OCI-LY7 (cell line): ENCODE results near the gene SLC25A26. TPM values are rescaled to one million over a fixed set of nuclear protein-coding genes. Genes with fewer than 3 reads are reported as not detected.

ENCODE experiments used
- BruUV-seq: library from RNA; stranded (reverse); fragments of 400-500 nt; replicated peaks from 2 replicates; lab custom pipeline; 2021; lab: Mats Ljungman, UMichigan
- CTCF ChIA-PET: fragments of 300-600 bp; sonication (Branson Sonifier 250); formaldehyde crosslinking; loops from one replicate; lab custom pipeline; 2022; ENCODE audit warnings: antibody characterized with exemption; ENCODE audit not compliant: unreplicated experiment; lab: Charles Lee
- POLR2A ChIA-PET: fragments of 300-600 bp; sonication (Branson Sonifier 250); formaldehyde crosslinking; loops from one replicate; lab custom pipeline; 2022; ENCODE audit warnings: antibody characterized with exemption; lab: Charles Lee
- DNase-seq: peaks from one replicate; pipeline ENCODE4 v3.0.0-alpha.2; 2015; ENCODE audit warnings: low spot score
- H2AFZ ChIP-seq: fragments of 200-600 bp; sonication (generic), shearing (Covaris generic); 2 replicates; pipeline ENCODE4 v1.6.1; 2014; ENCODE audit warnings: mild to moderate bottlenecking, antibody characterized with exemption, low read length, moderate library complexity
- H3K27ac ChIP-seq: fragments of 200-600 bp; sonication (generic); 2 replicates; pipeline ENCODE4 v1.5.1; 2014; ENCODE audit warnings: mixed run types, low read depth, mild to moderate bottlenecking, moderate library complexity, low read length, inconsistent platforms; ENCODE audit not compliant: poor library complexity, severe bottlenecking
- H3K36me3 ChIP-seq: fragments of 200-600 bp; sonication (generic); 2 replicates; pipeline ENCODE4 v1.6.1; 2014; ENCODE audit warnings: mild to moderate bottlenecking, antibody characterized with exemption, low read length, moderate library complexity, mixed read lengths; ENCODE audit not compliant: insufficient read depth
- H3K4me1 ChIP-seq: fragments of 200-600 bp; sonication (generic); 2 replicates; pipeline ENCODE4 v1.5.1; 2014; ENCODE audit warnings: mild to moderate bottlenecking, low read length; ENCODE audit not compliant: insufficient read depth, poor library complexity, severe bottlenecking
- H3K4me2 ChIP-seq: fragments of 200-600 bp; sonication (generic); 2 replicates; pipeline ENCODE4 v1.6.1; 2014; ENCODE audit warnings: mild to moderate bottlenecking, low read length
- H3K4me3 ChIP-seq: fragments of 200-600 bp; sonication (generic); 2 replicates; pipeline ENCODE4 v1.5.1; 2014; ENCODE audit warnings: mild to moderate bottlenecking, low read depth, low read length; ENCODE audit not compliant: poor library complexity, severe bottlenecking
- H3K79me2 ChIP-seq: fragments of 200-600 bp; sonication (generic); 2 replicates; pipeline ENCODE4 v1.6.1; 2016; ENCODE audit warnings: low read depth, mild to moderate bottlenecking, low read length, moderate library complexity, mixed read lengths; ENCODE audit not compliant: insufficient read depth
- H3K9me2 ChIP-seq: fragments of 200-600 bp; sonication (generic); 2 replicates; pipeline ENCODE4 v1.6.1; 2016; ENCODE audit warnings: mild to moderate bottlenecking, low read length, mixed read lengths; ENCODE audit not compliant: insufficient read depth
- H3K9me3 ChIP-seq: fragments of 200-600 bp; sonication (generic); 2 replicates; pipeline ENCODE4 v1.6.1; 2014; ENCODE audit warnings: mild to moderate bottlenecking, mixed run types, low read length, mixed read lengths
- H4K20me1 ChIP-seq: fragments of 200-600 bp; sonication (generic); 2 replicates; pipeline ENCODE4 v1.6.1; 2014; ENCODE audit warnings: mild to moderate bottlenecking, antibody characterized with exemption, low read length, moderate library complexity, mixed read lengths; ENCODE audit not compliant: insufficient read depth
- CTCF ChIP-seq: fragments of 200-600 bp; sonication (generic); conservative IDR thresholded peaks from 2 replicates; pipeline ENCODE4 v1.5.1; 2014; ENCODE audit warnings: mild to moderate bottlenecking, antibody characterized with exemption, low read length, moderate library complexity, mixed read lengths
- EZH2phosphoT487 ChIP-seq: fragments of 200-600 bp; sonication (generic); IDR thresholded peaks from 2 replicates; pipeline ENCODE4 v1.6.1; 2018; ENCODE audit warnings: low read depth, borderline replicate concordance, mild to moderate bottlenecking, mixed run types, antibody characterized with exemption, low read length, moderate library complexity, mixed read lengths
- intact Hi-C: fragments of 100-400 bp; cut with micrococcal nuclease; formaldehyde crosslinking; loops from one replicate; pipeline ENCODE4 v1.10.0; 2022; ENCODE audit not compliant: unreplicated experiment
- total RNA-seq, 2 experiments: library from RNA; depleted of rRNA in 1 of 2; stranded (reverse); fragments of >200 nt in 1 of 2; shearing (Covaris generic) in 1 of 2; gene quantifications; 2 replicates each; pipeline ENCODE4 v1.2.3, GENCODE V29; 2014 to 2022

Gene SLC25A26
- total RNA-seq, 2 experiments from 2014 or later = 9.8 to 14.2 TPM

GRCh38 chr3:66413151-66413751 lies 192.4 kb downstream of the SLC25A26 start:
- Histone ChIP-seq H3K27ac (no peak overlapping the region), H3K36me3 (peaks cover 96% of the 10 kb centered on the region), H3K4me1 (peaks cover 29% of the 10 kb centered on the region), H3K79me2 (peaks cover 16% of the 10 kb centered on the region), H3K4me3 (no peak overlapping the region), H3K4me2 (no peak overlapping the region), H3K9me3 (no peaks in the 10 kb centered on the region), H3K9me2 (no peaks in the 10 kb centered on the region), H2AFZ (no peak overlapping the region), H4K20me1 (peaks cover 5% of the 10 kb centered on the region)
- TF ChIP-seq CTCF = no peak
- TF ChIP-seq EZH2phosphoT487 = no peak
- BruUV-seq = no TSS peak
- ChIA-PET POLR2A (interaction anchor here (0.6 kb wide), 1 partner anchor 92 kb away, joined by 3 read pairs; no protein-coding TSS in a partner anchor), CTCF (no interaction called here)
- intact Hi-C loops = no loop called here
- DNase-seq = no peak

DNA sequence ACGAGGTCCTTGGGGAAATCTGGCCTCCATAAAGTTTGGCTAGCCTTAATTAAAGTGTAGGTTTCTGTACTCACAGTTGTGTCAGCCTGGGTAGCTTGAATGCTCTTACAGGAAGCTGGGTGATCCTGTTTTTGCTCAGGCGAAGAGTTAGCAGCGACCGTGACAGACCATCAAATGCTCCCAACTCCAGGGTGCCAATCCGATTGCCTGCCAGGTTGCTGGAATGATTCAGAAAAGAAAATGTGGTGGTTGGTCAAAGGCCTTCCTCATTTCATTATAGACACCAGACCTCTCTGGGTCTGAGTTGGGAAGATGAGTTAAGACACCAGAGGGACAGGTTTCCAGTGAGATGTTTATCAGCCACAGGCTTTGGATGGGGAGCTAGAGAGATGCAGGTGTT lies 194.0 kb downstream of the SLC25A26 start:
- TF ChIP-seq CTCF = no peak
- TF ChIP-seq EZH2phosphoT487 = no peak
- Histone ChIP-seq H3K4me3 (no peak overlapping the region), H3K9me2 (no peaks in the 10 kb centered on the region), H3K9me3 (no peaks in the 10 kb centered on the region), H2AFZ (no peak overlapping the region), H4K20me1 (peaks cover 5% of the 10 kb centered on the region), H3K4me2 (no peak overlapping the region), H3K79me2 (peaks cover 32% of the 10 kb centered on the region), H3K27ac (no peak overlapping the region), H3K4me1 (peaks cover 14% of the 10 kb centered on the region), H3K36me3 (peaks cover 96% of the 10 kb centered on the region)
- POLR2A ChIA-PET = interaction anchor here (0.6 kb wide), 1 partner anchor 40 kb away, joined by 3 read pairs; no protein-coding TSS in a partner anchor
- no peak for DNase-seq
- CTCF ChIA-PET = no interaction called here
- intact Hi-C loops = no loop called here
- no TSS peak for BruUV-seq

- TF ChIP-seq CTCF (no peak), EZH2phosphoT487 (no peak)
- POLR2A ChIA-PET = no interaction called here
- Histone ChIP-seq H3K79me2 (peaks cover 43% of the 10 kb centered on the region), H3K4me2 (no peak overlapping the region), H4K20me1 (peaks cover 5% of the 10 kb centered on the region), H2AFZ (no peak overlapping the region), H3K4me3 (no peak overlapping the region), H3K9me2 (no peaks in the 10 kb centered on the region), H3K27ac (no peak overlapping the region), H3K4me1 (peaks cover 13% of the 10 kb centered on the region), H3K36me3 (peaks cover 96% of the 10 kb centered on the region), H3K9me3 (peaks cover 8% of the 10 kb centered on the region)
- no peak for DNase-seq
- CTCF ChIA-PET = no interaction called here
- intact Hi-C loops = no loop called here
- no TSS peak for BruUV-seq
Observed at GRCh38 chr3:66415867-66416428, 195.1 kb downstream of the SLC25A26 start.
